GM12878 (cell line): ENCODE results near the gene ICA1. TPM values are rescaled to one million over a fixed set of nuclear protein-coding genes. Genes with fewer than 3 reads are reported as not detected.

Experiments used
- ATAC-seq: fragments of 200-7000 bp; cut with Tn5 transposase; 3 replicates; pipeline ENCODE4 v1.9.1; 2020; ENCODE audit warnings: mild to moderate bottlenecking, moderate library complexity
- BruUV-seq: library from RNA; stranded (reverse); fragments of 400-500 nt; replicated peaks from 2 replicates; lab custom pipeline; 2021; lab: Mats Ljungman, UMichigan
- CTCF ChIA-PET: fragments of 300-600 bp; sonication (Branson Sonifier 250); formaldehyde crosslinking; extraction: SDS; loops from one replicate; lab custom pipeline; 2021; ENCODE audit warnings: inconsistent platforms; lab: Yijun Ruan, JAX
- POLR2A ChIA-PET: fragments of 350-600 bp; formaldehyde crosslinking; extraction: SDS; loops from one replicate; lab custom pipeline; 2021; ENCODE audit warnings: inconsistent platforms; lab: Charles Lee
- RAD21 ChIA-PET: fragments of 300-600 bp; sonication (Branson Sonifier 250); formaldehyde crosslinking; loops from one replicate; lab custom pipeline; 2023; ENCODE audit warnings: antibody characterized with exemption; ENCODE audit not compliant: unreplicated experiment; lab: Charles Lee
- SMC1A ChIA-PET: fragments of 300-600 bp; sonication (Branson Sonifier 250); formaldehyde crosslinking; loops from one replicate; lab custom pipeline; 2023; ENCODE audit not compliant: unreplicated experiment, uncharacterized antibody; lab: Charles Lee
- DNase-seq: peaks from one replicate; pipeline ENCODE4 v3.0.0-alpha.2; 2011; ENCODE audit warnings: low read depth, low spot score
- FAIRE-seq: peaks from 3 replicates; lab custom pipeline; 2011; peaks lifted over from hg19 to GRCh38; lab: Jason Lieb, UNC
- H2AFZ ChIP-seq: 2 replicates; pipeline ENCODE4 v1.6.0; 2011; ENCODE audit warnings: low read depth, low read length, control low read depth; ENCODE audit not compliant: control insufficient read depth
- H3K27ac ChIP-seq: 2 replicates; pipeline ENCODE4 v1.5.1; 2011; ENCODE audit warnings: control low read depth; ENCODE audit not compliant: control insufficient read depth, insufficient read depth
- H3K27me3 ChIP-seq, 2 experiments: replicated peaks in 1 of 2; 2 replicates each; pipeline versions ENCODE4 v1.6.0 to v1.6.1; 2011; ENCODE audit warnings: low read length in 1 of 2; ENCODE audit not compliant: control insufficient read depth in 2 of 2, insufficient read depth in 2 of 2
- H3K36me3 ChIP-seq, 2 experiments: 2 replicates each; pipeline ENCODE4 v1.5.1; 2011; ENCODE audit warnings: low read length in 1 of 2; ENCODE audit not compliant: control insufficient read depth in 2 of 2, insufficient read depth in 2 of 2
- H3K4me1 ChIP-seq: 2 replicates; pipeline ENCODE4 v1.6.1; 2011; ENCODE audit warnings: mild to moderate bottlenecking, low read length, moderate library complexity, mixed read lengths; ENCODE audit not compliant: control insufficient read depth, insufficient read depth
- H3K4me2 ChIP-seq: 2 replicates; pipeline ENCODE4 v1.6.0; 2011; ENCODE audit warnings: control low read depth; ENCODE audit not compliant: control insufficient read depth, insufficient read depth
- H3K4me3 ChIP-seq: fragments of 200-600 bp; sonication (generic); 2 replicates; pipeline ENCODE4 v1.5.1; 2016
- H3K79me2 ChIP-seq: 2 replicates; pipeline ENCODE4 v1.6.0; 2011; ENCODE audit warnings: low read length; ENCODE audit not compliant: control insufficient read depth, insufficient read depth
- H3K9ac ChIP-seq: 2 replicates; pipeline ENCODE4 v1.8.0; 2011; ENCODE audit warnings: low read length, control low read depth, mixed read lengths; ENCODE audit not compliant: control insufficient read depth, insufficient read depth
- H3K9me3 ChIP-seq: replicated peaks from 3 replicates; pipeline ENCODE4 v1.5.1; 2011; ENCODE audit warnings: mild to moderate bottlenecking, low read length; ENCODE audit not compliant: control insufficient read depth, insufficient read depth
- H4K20me1 ChIP-seq: 2 replicates; pipeline ENCODE4 v1.6.0; 2011; ENCODE audit not compliant: control insufficient read depth, insufficient read depth
- BCL11A ChIP-seq: IDR thresholded peaks from 2 replicates; pipeline ENCODE4 v1.6.1; 2011; ENCODE audit warnings: low read depth, low read length
- KLF5 ChIP-seq: fragments of 450-650 bp; IDR thresholded peaks from 2 replicates; pipeline ENCODE4 v1.6.1; 2014; ENCODE audit warnings: mild to moderate bottlenecking; ENCODE audit not compliant: partially characterized antibody
- MXI1 ChIP-seq: fragments of 150-350 bp; IDR thresholded peaks from 2 replicates; pipeline ENCODE4 v1.6.1; 2011; ENCODE audit warnings: low read depth, mild to moderate bottlenecking, inconsistent platforms, low read length, improper control_type of control experiment
- NBN ChIP-seq: fragments of 450-650 bp; IDR thresholded peaks from 2 replicates; pipeline ENCODE4 v1.6.1; 2016
- NRF1 ChIP-seq: conservative IDR thresholded peaks from 2 replicates; pipeline ENCODE4 v1.6.1; 2011; ENCODE audit warnings: mild to moderate bottlenecking, low read depth, low read length, improper control_type of control experiment
- WGBS: methylation state at CpG from one replicate; pipeline ENCODE4 v1.1.6; 2016; ENCODE audit warnings: low lambda C conversion rate; ENCODE audit not compliant: insufficient replicate concordance, insufficient coverage; ENCODE audit errors: missing lambda C conversion rate; 5-methylcytosine and 5-hydroxymethylcytosine counted together
- in situ Hi-C: fragments of 300-500 bp; cut with MboI; formaldehyde crosslinking; loops from 9 replicates; pipeline ENCODE4 v1.14.3; 2018; ENCODE audit warnings: mixed read lengths
- intact Hi-C: fragments of 100-400 bp; cut with micrococcal nuclease; formaldehyde crosslinking; loops from one replicate; pipeline ENCODE4 v1.14.2; 2022; ENCODE audit not compliant: unreplicated experiment
- polyA plus RNA-seq, 11 experiments: library from polyadenylated mRNA; depleted of rRNA in 4 of 11; unstranded in 6 of 11; stranded (reverse) in 5 of 11; fragments of >200 nt; fragmentation: Nextera tagmentation in 4 of 11; fragmentation: Illumina TruSeq in 1 of 11; extraction: Ambion mirVana in 4 of 11; extraction: Trizol in 1 of 11; gene quantifications; 1 replicate in 1 of 11; 2 replicates in 10 of 11; pipeline versions ENCODE4 v1.2.1 to v1.2.3, GENCODE V29; 2011 to 2016; ENCODE audit warnings: inconsistent platforms in 2 of 11, missing spikeins in 2 of 11, low read depth in 1 of 11
- total RNA-seq, 4 experiments: library from RNA; depleted of rRNA in 3 of 4; stranded (reverse); fragments of >200 nt in 3 of 4; fragmentation: Illumina TruSeq in 1 of 4; extraction: Trizol in 1 of 4; gene quantifications; 2 replicates each; pipeline versions ENCODE4 v1.2.1 to v1.2.3, GENCODE V29; 2013 to 2021
- TF ChIP-seq, protein P1 (sequence below): fragments of 150-350 bp; IDR thresholded peaks from 2 replicates; pipeline ENCODE4 v1.6.1; 2016; ENCODE audit warnings: low read depth, low read length
- TF ChIP-seq, protein P2 (sequence below): fragments of 450-650 bp; IDR thresholded peaks from 2 replicates; pipeline ENCODE4 v1.6.1; 2017; ENCODE audit warnings: borderline replicate concordance
- TF ChIP-seq, protein P3 (sequence below): fragments of 450-650 bp; IDR thresholded peaks from 2 replicates; pipeline ENCODE4 v1.6.1; 2018; ENCODE audit warnings: borderline replicate concordance, mild to moderate bottlenecking; ENCODE audit not compliant: partially characterized antibody

ICA1 gene
- total and polyA plus RNA-seq, 10 of the 15 experiments (the other 5 are each of a cell fraction or from before 2014, with no cell fraction given): 1.3 to 35.1 (median 3.3) TPM

DNA sequence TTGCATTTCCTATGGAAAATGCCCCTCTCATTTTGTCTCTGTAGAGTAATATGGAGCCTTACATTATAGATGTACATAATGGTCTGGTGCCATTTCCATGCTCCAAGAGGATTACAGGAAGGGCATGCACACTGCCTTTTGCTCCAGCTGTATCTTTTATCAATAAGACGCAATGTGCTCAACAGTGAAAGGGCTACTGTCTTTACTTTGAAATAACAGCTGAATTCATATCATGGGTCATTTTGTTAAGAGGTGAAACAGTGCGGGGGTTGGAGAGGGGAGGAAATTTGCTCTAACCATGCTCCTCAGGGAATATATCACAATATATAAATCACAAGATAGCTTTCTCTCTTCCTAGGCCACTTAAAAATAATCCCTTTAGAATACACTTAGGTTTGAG is 77.7 kb downstream of the ICA1 start:
- H3K36me3 ChIP-seq: no peaks in the 10 kb centered on the region
- no peaks in the 10 kb centered on the region for H4K20me1 ChIP-seq
- H3K9ac ChIP-seq: no peak overlapping the region
- H3K4me3 ChIP-seq: no peak overlapping the region
- FAIRE-seq (no peak), ATAC-seq (no peak; the same call in 2 of the 3 replicates), DNase-seq (no peak)
- intact Hi-C loops: no loop called here
- peaks cover 3% of the 10 kb centered on the region; the same call in 2 of the 3 replicates for H3K9me3 ChIP-seq
- H3K4me1 ChIP-seq: peaks cover 2% of the 10 kb centered on the region
- TF ChIP-seq MXI1 (no peak), BCL11A (no peak), KLF5 (no peak), NRF1 (no peak), NBN (no peak)
- TF ChIP-seq, protein P1, sequence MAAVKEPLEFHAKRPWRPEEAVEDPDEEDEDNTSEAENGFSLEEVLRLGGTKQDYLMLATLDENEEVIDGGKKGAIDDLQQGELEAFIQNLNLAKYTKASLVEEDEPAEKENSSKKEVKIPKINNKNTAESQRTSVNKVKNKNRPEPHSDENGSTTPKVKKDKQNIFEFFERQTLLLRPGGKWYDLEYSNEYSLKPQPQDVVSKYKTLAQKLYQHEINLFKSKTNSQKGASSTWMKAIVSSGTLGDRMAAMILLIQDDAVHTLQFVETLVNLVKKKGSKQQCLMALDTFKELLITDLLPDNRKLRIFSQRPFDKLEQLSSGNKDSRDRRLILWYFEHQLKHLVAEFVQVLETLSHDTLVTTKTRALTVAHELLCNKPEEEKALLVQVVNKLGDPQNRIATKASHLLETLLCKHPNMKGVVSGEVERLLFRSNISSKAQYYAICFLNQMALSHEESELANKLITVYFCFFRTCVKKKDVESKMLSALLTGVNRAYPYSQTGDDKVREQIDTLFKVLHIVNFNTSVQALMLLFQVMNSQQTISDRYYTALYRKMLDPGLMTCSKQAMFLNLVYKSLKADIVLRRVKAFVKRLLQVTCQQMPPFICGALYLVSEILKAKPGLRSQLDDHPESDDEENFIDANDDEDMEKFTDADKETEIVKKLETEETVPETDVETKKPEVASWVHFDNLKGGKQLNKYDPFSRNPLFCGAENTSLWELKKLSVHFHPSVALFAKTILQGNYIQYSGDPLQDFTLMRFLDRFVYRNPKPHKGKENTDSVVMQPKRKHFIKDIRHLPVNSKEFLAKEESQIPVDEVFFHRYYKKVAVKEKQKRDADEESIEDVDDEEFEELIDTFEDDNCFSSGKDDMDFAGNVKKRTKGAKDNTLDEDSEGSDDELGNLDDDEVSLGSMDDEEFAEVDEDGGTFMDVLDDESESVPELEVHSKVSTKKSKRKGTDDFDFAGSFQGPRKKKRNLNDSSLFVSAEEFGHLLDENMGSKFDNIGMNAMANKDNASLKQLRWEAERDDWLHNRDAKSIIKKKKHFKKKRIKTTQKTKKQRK: no peak
- TF ChIP-seq, protein P2, sequence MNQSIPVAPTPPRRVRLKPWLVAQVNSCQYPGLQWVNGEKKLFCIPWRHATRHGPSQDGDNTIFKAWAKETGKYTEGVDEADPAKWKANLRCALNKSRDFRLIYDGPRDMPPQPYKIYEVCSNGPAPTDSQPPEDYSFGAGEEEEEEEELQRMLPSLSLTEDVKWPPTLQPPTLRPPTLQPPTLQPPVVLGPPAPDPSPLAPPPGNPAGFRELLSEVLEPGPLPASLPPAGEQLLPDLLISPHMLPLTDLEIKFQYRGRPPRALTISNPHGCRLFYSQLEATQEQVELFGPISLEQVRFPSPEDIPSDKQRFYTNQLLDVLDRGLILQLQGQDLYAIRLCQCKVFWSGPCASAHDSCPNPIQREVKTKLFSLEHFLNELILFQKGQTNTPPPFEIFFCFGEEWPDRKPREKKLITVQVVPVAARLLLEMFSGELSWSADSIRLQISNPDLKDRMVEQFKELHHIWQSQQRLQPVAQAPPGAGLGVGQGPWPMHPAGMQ: no peak
- TF ChIP-seq, protein P3, sequence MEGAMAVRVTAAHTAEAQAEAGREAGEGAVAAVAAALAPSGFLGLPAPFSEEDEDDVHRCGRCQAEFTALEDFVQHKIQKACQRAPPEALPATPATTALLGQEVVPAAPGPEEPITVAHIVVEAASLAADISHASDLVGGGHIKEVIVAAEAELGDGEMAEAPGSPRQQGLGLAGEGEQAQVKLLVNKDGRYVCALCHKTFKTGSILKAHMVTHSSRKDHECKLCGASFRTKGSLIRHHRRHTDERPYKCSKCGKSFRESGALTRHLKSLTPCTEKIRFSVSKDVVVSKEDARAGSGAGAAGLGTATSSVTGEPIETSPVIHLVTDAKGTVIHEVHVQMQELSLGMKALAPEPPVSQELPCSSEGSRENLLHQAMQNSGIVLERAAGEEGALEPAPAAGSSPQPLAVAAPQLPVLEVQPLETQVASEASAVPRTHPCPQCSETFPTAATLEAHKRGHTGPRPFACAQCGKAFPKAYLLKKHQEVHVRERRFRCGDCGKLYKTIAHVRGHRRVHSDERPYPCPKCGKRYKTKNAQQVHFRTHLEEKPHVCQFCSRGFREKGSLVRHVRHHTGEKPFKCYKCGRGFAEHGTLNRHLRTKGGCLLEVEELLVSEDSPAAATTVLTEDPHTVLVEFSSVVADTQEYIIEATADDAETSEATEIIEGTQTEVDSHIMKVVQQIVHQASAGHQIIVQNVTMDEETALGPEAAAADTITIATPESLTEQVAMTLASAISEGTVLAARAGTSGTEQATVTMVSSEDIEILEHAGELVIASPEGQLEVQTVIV: no peak
- TF ChIP-seq, all 136 proteins: peak for 0
- CTCF ChIA-PET: interaction anchor here (0.9 kb wide), 1 partner anchor 433 kb away, joined by 3 read pairs; no protein-coding TSS in a partner anchor
- POLR2A ChIA-PET: interaction anchor here (0.9 kb wide), 1 partner anchor 56 kb away, joined by 4 read pairs; no protein-coding TSS in a partner anchor
- SMC1A ChIA-PET: interaction anchor here (0.5 to 1.5 kb wide), 11 partner anchors 41 to 761 kb away, joined by 3 to 6 read pairs (median 4); partner anchors contain the start of gene RPA3
- Histone ChIP-seq H3K4me2 (no peak overlapping the region), H3K27me3 (no peaks in the 10 kb centered on the region), H3K27ac (no peak overlapping the region), H2AFZ (no peak overlapping the region), H3K79me2 (no peaks in the 10 kb centered on the region)
- BruUV-seq: no TSS peak
- 100% methylated on average over 2 of the region's 2 CpGs for WGBS
- RAD21 ChIA-PET: interaction anchor here (1.1 to 2.8 kb wide), 3 partner anchors 37 to 503 kb away, joined by 4 to 17 read pairs (median 5); no protein-coding TSS in a partner anchor
- in situ Hi-C loops: no loop called here
